ENCODE measurements around the gene CCDC7. TPM values are rescaled to one million over a fixed set of nuclear protein-coding genes. Genes with fewer than 3 reads are reported as not detected.
A peak's percentile ranks its signal among the peaks of the same experiment; 100 is the strongest.
"Not testable (repeated sequence)": the region's sequence is repeated elsewhere in the genome, so short reads cannot be mapped to it uniquely, and the experiment has no call there.

CCDC7 gene
- total and polyA plus RNA-seq, 2 experiments from 2014 or later: 2.2 TPM

GRCh38 chr10:32890444-32890843 lies 444.5 kb downstream of the CCDC7 start:
- Histone ChIP-seq H3K36me3 (ENCODE audit: low read depth) (peaks cover 10% of the 10 kb centered on the region), H3K4me3 (no peak overlapping the region), H3K27me3 (replicated peaks; ENCODE audit: insufficient read depth) (no peaks in the 10 kb centered on the region), H3K9ac (no peak overlapping the region), H3K4me1 (ENCODE audit: insufficient read depth) (no peaks in the 10 kb centered on the region), H3K27ac (no peak overlapping the region), H3K79me2 (ENCODE audit: insufficient read depth) (no peaks in the 10 kb centered on the region), H3K4me2 (ENCODE audit: unreplicated experiment) (no peak overlapping the region), H2AFZ (no peak overlapping the region), H3F3A (ENCODE audit: insufficient read depth) (peaks cover 68% of the 10 kb centered on the region), H3K9me3 (ENCODE audit: low read depth) (no peaks in the 10 kb centered on the region), H3K9me2 (ENCODE audit: insufficient read depth) (no peaks in the 10 kb centered on the region), H4K20me1 (ENCODE audit: insufficient read depth) (no peaks in the 10 kb centered on the region)
- in situ Hi-C loops (cut with MboI): no loop called here
- no peak for DNase-seq
- TF ChIP-seq EZH2 (IDR thresholded peaks at IDR 0.05; ENCODE audit: insufficient read depth, poor library complexity, severe bottlenecking) (no peak), EZH2phosphoT487 (IDR thresholded peaks at IDR 0.05; ENCODE audit: insufficient read depth, low read depth) (no peak)
- 94 to 96% methylated on average over 3 of the region's 3 CpGs for WGBS, 2 experiments (ENCODE audit: low coverage in 1 of 2, low lambda C conversion rate in 2 of 2, missing lambda C conversion rate in 2 of 2)

GRCh38 chr10:32891261-32891660 lies 445.3 kb downstream of the CCDC7 start:
- in situ Hi-C loops (cut with MboI): no loop called here
- no peak overlapping the region for H3K9ac ChIP-seq
- H3K27me3 ChIP-seq (replicated peaks; ENCODE audit: insufficient read depth): no peaks in the 10 kb centered on the region
- no peaks in the 10 kb centered on the region for H3K4me1 ChIP-seq (ENCODE audit: insufficient read depth)
- no peaks in the 10 kb centered on the region for H3K9me3 ChIP-seq (ENCODE audit: low read depth)
- peaks cover 71% of the 10 kb centered on the region for H3F3A ChIP-seq (ENCODE audit: insufficient read depth)
- 77 to 78% methylated on average over 8 of the region's 8 CpGs for WGBS, 2 experiments (ENCODE audit: low coverage in 1 of 2, low lambda C conversion rate in 2 of 2, missing lambda C conversion rate in 2 of 2)
- H2AFZ ChIP-seq: no peak overlapping the region
- H3K27ac ChIP-seq: no peak overlapping the region
- H3K4me2 ChIP-seq (ENCODE audit: unreplicated experiment): no peak overlapping the region
- H4K20me1 ChIP-seq (ENCODE audit: insufficient read depth): no peaks in the 10 kb centered on the region
- TF ChIP-seq EZH2 (IDR thresholded peaks at IDR 0.05; ENCODE audit: insufficient read depth, poor library complexity, severe bottlenecking) (no peak), EZH2phosphoT487 (IDR thresholded peaks at IDR 0.05; ENCODE audit: insufficient read depth, low read depth) (no peak)
- peaks cover 18% of the 10 kb centered on the region for H3K36me3 ChIP-seq (ENCODE audit: low read depth)
- no peak overlapping the region for H3K4me3 ChIP-seq
- no peaks in the 10 kb centered on the region for H3K9me2 ChIP-seq (ENCODE audit: insufficient read depth)
- DNase-seq: no peak
- no peaks in the 10 kb centered on the region for H3K79me2 ChIP-seq (ENCODE audit: insufficient read depth)

GRCh38 chr10:32893434-32893833 lies 447.5 kb downstream of the CCDC7 start:
- Histone ChIP-seq H3K9me3 (ENCODE audit: low read depth) (no peaks in the 10 kb centered on the region), H2AFZ (no peak overlapping the region), H3K36me3 (ENCODE audit: low read depth) (peaks cover 40% of the 10 kb centered on the region), H3K79me2 (ENCODE audit: insufficient read depth) (peaks cover 8% of the 10 kb centered on the region), H3K4me3 (no peak overlapping the region), H3K4me2 (ENCODE audit: unreplicated experiment) (no peak overlapping the region), H3K27me3 (replicated peaks; ENCODE audit: insufficient read depth) (no peaks in the 10 kb centered on the region), H3F3A (ENCODE audit: insufficient read depth) (peaks cover 93% of the 10 kb centered on the region), H3K27ac (no peak overlapping the region), H3K9ac (no peak overlapping the region), H3K9me2 (ENCODE audit: insufficient read depth) (no peaks in the 10 kb centered on the region), H3K4me1 (ENCODE audit: insufficient read depth) (no peaks in the 10 kb centered on the region), H4K20me1 (ENCODE audit: insufficient read depth) (no peaks in the 10 kb centered on the region; the same call in 1 of the 2 replicates)
- in situ Hi-C loops (cut with MboI): no loop called here
- TF ChIP-seq EZH2 (IDR thresholded peaks at IDR 0.05; ENCODE audit: insufficient read depth, poor library complexity, severe bottlenecking): no peak
- no peak for TF ChIP-seq EZH2phosphoT487 (IDR thresholded peaks at IDR 0.05; ENCODE audit: insufficient read depth, low read depth)
- WGBS, 2 experiments (ENCODE audit: low coverage in 1 of 2, low lambda C conversion rate in 2 of 2, missing lambda C conversion rate in 2 of 2): 84 to 87% methylated on average over 3 of the region's 3 CpGs
- DNase-seq: peak; percentile 45

- no peak overlapping the region for H3K4me2 ChIP-seq (ENCODE audit: unreplicated experiment)
- H2AFZ ChIP-seq: no peak overlapping the region
- 95 to 97% methylated on average over 2 of the region's 2 CpGs for WGBS, 2 experiments (ENCODE audit: low coverage in 1 of 2, low lambda C conversion rate in 2 of 2, missing lambda C conversion rate in 2 of 2)
- H3K4me3 ChIP-seq: no peak overlapping the region
- no peak overlapping the region for H3K9ac ChIP-seq
- peaks cover 93% of the 10 kb centered on the region for H3F3A ChIP-seq (ENCODE audit: insufficient read depth)
- no peaks in the 10 kb centered on the region; the same call in 1 of the 2 replicates for H4K20me1 ChIP-seq (ENCODE audit: insufficient read depth)
- no peak overlapping the region for H3K27ac ChIP-seq
- in situ Hi-C loops (cut with MboI): no loop called here
- no peaks in the 10 kb centered on the region for H3K4me1 ChIP-seq (ENCODE audit: insufficient read depth)
- no peak for DNase-seq
- H3K9me2 ChIP-seq (ENCODE audit: insufficient read depth): no peaks in the 10 kb centered on the region
- no peaks in the 10 kb centered on the region for H3K9me3 ChIP-seq (ENCODE audit: low read depth)
- H3K79me2 ChIP-seq (ENCODE audit: insufficient read depth): peaks cover 15% of the 10 kb centered on the region
- no peaks in the 10 kb centered on the region for H3K27me3 ChIP-seq (replicated peaks; ENCODE audit: insufficient read depth)
- H3K36me3 ChIP-seq (ENCODE audit: low read depth): peaks cover 45% of the 10 kb centered on the region
- TF ChIP-seq EZH2phosphoT487 (IDR thresholded peaks at IDR 0.05; ENCODE audit: insufficient read depth, low read depth) (no peak), EZH2 (IDR thresholded peaks at IDR 0.05; ENCODE audit: insufficient read depth, poor library complexity, severe bottlenecking) (no peak)
Measured at GRCh38 chr10:32893916-32894664, 448.1 kb downstream of the CCDC7 start.

GRCh38 chr10:32895200-32895968 lies 449.4 kb downstream of the CCDC7 start:
- Histone ChIP-seq H3F3A (ENCODE audit: insufficient read depth) (peaks cover 91% of the 10 kb centered on the region), H3K79me2 (ENCODE audit: insufficient read depth) (peaks cover 26% of the 10 kb centered on the region), H3K36me3 (ENCODE audit: low read depth) (peaks cover 57% of the 10 kb centered on the region), H3K27ac (0 out of 2 replicates have a peak overlapping the region, but pooled peaks have one; percentile 2)
- H4K20me1 ChIP-seq (ENCODE audit: insufficient read depth); H3K27me3 ChIP-seq (replicated peaks; ENCODE audit: insufficient read depth); H3K9me2 ChIP-seq (ENCODE audit: insufficient read depth); H3K4me2 ChIP-seq (ENCODE audit: unreplicated experiment); H3K9ac ChIP-seq; H3K4me1 ChIP-seq (ENCODE audit: insufficient read depth); H3K4me3 ChIP-seq; H3K9me3 ChIP-seq (ENCODE audit: low read depth); H2AFZ ChIP-seq; in situ Hi-C loops (cut with MboI): not testable (repeated sequence)
- DNase-seq: peak; percentile 34
- WGBS, 2 experiments (ENCODE audit: low coverage in 1 of 2, low lambda C conversion rate in 2 of 2, missing lambda C conversion rate in 2 of 2): 97 to 98% methylated on average over 7 of the region's 7 CpGs

All from GM23248 (cell line).